HG03558 (cell line): Measurements from ENCODE around the gene IGF2BP2.

Source experiments
- ATAC-seq: cut with Tn5 transposase; IDR thresholded peaks from one replicate; pipeline ENCODE4 v1.9.1; 2021; ENCODE audit warnings: moderate number of reproducible peaks; ENCODE audit not compliant: unreplicated experiment; ENCODE audit errors: extremely low read depth

Gene IGF2BP2

DNA sequence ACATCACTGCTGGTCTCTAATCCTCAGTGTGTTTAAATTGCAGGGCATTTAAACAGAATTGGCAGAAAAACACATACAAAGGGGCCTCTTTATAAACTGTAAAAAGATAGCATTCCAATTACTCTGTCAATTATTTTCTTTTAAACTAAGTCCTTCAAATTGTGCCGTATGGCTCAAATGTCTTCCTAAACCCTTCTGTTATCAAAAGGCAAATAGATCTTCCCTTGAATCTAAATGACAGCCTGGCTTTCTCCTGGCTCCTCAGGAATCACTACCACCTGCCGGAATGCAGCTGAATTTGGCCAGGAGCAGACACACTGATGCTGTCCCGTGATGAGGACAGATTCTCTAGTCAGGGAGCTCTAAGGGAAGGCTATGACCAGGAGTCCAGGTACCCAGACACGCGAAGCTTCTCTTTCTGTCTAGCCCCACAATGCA, 85.6 kb downstream of the IGF2BP2 start:
- no peak for ATAC-seq

DNA sequence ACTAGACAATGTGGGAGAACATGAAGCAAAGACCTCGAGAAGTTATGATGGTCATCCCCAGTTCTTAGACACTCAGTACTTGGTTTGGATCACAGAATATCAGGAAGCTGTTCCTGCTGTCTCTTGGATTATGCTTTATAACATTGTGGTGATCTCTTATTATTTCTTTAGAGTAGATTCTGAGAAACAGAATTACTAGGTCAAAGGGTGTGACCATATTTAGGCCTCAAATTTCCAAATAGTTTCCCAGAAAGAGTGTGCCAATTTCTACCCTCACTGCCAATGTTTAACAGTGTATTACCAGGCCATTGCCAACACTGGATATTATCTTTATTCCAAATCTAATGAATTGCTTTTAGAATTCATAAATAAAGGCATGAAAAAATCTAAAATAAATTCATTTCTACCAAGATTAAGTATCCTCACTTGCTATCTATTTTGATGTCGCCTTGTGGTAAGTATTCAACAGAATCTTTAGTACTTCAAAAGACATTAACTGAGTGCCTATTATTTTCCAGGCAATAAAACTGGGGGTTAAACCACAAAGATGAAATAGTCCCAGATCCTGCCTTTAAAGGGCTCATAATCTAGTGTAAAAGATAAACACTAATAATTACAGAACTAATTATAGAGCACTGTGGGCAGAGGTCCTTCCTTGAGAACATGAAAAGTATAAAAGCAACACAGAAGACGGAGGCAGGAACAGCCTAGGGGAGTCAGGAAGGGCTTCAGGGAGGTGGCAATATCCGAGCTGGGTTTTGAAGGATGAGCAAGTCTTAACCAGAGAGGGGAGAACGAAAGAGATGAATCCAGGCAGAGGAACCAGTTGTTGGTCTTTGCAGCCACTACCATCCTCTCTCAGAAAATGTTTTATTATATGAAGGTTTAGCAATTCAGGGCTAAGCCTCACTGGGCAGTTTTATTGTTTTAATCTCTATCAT, 86.8 kb downstream of the IGF2BP2 start:
- no peak for ATAC-seq

DNA sequence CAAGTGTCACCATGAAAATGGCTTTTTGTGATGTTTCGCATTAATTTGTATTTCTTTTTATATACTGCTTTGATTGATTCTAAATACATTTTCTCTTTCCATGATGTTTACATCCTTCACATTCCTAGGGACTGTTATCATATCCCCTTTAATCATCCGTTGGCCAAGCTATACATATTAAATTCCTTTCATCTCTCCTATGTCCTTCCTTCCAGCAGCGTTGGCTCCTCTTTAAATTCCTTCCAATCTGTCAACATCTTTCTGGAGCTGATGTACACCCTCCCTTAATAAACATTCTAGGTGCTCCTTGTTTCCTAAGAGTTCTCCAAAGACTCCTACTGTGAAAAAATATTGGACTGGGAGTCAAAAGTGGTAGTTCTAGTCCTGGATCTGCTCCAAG, 87.8 kb downstream of the IGF2BP2 start:
- no peak for ATAC-seq

DNA sequence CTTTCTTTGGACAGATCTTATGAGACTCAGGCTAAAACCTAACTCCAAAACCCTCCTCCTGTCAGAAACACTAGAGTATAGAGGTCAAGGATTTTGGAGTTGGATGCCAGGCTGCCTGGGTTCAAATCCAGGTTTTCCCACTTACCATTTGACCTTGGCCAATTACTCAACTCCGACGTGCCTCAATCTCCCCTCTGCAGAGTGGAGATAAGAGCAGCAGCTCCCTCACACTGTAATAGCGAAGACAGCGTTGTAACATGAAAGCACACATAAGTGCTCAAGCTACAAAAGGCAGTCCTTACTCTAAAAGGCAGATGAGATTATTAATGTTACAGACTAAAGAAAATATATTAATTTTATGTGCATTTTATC, 90.1 kb downstream of the IGF2BP2 start:
- no peak for ATAC-seq

DNA sequence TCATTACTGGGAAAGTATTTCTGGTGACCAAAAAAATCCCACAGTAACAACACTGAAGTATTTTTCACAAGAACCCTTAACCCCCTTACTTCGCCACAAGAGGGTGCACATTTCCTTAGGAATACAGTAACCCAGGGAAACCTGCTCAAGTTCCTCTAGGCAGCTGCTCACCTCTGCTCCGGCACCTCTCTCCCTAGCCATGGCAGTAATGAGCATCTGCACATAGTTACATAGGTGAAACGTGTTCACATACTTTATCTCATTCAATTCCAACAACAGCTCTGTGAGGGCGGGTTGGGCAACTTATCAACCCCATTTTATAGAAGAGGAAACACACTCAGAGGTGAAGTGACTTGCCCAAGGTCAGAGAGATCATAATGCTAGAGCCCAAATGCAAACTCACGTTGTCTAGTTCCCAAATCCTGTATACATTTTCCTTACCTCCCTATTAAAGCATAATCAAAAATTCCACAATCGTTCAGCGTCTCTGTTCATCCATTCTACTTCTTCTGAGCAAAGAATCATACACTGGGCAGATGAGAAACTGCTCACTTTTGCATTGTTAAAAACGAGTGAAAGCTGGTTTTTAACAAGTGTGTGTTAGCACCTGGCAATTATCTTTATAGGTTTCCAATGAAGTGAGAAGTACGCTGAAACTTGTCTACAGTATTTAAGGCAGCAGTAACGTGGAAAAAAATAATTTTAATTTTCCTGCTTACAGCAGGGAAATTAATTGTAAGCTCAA, 90.7 kb downstream of the IGF2BP2 start:
- ATAC-seq: no peak

DNA sequence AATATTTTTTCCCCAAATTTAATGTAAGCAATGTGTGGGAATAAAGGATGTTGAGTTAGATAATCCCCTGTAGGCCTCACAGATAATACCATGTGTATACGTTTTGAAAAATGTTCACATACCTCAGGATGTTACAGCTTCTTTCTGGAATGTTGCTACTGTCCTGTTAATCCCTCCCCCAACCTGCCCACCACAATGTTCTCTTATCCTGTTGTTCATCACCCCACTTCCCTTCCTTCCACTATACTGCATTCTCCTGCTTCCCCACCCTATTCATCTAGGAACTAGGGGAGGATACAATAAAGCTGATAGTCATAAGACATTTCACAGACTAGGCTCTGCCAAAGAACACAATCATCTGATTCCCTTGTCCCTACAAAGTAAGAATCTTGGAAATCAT, 92.1 kb downstream of the IGF2BP2 start:
- no peak for ATAC-seq

DNA sequence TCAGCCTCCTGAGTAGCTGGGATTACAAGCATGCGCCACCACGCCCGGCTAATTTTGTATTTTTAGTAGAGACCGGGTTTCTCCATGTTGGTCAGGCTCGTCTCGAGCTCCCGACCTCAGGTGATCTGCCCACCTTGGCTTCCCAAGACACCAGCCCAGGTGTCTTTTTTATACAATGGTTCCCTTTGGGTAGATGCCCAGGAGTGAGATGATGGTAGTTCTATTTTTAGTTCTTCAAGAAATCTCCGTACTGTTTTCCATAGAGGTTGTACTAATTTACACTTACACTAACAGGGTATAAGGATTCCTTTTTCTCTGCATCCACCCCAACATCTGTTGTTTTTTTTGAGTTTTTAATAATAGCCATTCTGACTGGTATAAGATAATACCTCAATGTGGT, 94.3 kb downstream of the IGF2BP2 start:
- ATAC-seq: no peak

DNA sequence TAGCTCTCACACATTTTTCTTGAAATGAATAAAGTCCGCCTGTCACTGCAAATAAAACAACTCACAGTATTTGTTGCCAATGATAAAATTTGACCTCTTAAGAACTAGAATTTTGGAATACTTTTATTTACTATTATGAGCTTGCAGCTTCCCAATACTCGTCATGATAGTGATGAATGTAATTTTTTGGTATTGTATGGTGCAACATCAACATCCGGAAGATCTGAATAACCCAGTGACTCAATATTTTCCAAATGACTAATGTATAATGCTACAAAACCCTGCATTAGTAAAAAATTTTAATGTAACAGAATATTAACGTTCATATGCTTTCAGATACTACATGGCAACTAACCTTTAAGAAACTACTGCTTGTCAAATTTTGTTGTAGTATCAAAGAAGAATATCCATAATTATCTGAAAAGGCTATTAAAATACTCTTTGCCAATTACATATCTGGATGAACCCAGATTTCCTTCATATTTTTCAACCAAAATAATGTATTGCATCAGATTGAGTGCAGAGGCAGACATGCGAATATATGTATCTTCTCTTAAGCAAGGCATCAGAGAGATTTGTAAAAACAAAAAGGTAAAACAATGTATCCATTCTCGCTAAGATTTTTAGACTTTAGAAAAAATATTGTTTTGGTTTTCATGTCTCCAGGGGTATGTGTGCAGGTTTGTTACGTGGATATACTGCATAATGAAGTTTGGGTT, 95.3 kb downstream of the IGF2BP2 start:
- ATAC-seq: no peak

DNA sequence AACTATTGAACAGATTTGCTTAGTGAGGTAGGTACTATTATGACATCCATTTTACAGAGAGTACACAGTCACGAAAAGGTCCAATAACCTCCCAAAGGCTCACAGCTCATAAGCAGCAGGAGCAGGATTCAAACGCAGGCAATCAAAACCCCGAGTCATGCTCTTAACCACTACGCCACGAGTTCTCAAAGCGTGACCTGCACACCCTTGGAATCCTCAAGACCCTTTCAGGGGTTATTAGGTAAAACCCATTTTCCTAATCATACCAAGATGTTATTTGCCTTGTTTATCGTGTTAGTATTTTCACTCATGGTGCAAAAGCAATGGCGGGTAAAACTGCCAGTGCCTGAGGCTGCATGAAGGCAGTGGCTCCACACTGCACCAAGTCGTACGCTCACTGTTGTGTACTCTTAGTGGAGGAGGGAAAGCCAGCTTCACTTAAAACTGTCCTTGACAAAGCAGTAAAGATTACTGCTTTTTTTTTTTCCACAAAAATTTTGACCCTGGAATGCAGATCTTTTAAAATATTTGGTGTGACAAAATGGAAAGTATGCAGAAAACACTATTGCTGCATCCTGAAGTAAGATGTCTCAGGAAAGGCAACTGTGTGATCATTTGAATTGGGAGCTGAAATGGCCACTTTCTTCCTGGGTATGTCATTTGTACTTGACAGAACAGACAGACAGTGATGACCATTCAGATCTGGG, 96.1 kb downstream of the IGF2BP2 start:
- ATAC-seq: no peak

DNA sequence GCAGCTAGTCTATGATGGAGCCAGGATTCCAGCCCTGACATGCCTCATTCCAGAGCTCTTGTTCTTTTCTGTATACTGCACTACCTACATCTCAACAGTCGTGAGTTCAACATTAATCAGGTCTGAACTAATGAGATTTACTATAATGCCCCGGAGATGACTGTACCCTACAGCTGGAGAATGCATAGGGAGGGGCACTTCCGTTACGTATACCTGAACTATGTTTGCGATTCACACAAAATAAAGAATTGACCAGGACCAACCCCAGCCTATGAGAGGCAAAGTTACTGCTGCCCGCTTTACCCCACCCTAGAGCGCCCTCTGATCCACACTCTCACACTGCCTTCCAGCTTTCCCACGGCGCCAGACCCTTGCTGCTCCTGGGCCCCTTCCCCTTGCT, 97.0 kb downstream of the IGF2BP2 start:
- no peak for ATAC-seq

DNA sequence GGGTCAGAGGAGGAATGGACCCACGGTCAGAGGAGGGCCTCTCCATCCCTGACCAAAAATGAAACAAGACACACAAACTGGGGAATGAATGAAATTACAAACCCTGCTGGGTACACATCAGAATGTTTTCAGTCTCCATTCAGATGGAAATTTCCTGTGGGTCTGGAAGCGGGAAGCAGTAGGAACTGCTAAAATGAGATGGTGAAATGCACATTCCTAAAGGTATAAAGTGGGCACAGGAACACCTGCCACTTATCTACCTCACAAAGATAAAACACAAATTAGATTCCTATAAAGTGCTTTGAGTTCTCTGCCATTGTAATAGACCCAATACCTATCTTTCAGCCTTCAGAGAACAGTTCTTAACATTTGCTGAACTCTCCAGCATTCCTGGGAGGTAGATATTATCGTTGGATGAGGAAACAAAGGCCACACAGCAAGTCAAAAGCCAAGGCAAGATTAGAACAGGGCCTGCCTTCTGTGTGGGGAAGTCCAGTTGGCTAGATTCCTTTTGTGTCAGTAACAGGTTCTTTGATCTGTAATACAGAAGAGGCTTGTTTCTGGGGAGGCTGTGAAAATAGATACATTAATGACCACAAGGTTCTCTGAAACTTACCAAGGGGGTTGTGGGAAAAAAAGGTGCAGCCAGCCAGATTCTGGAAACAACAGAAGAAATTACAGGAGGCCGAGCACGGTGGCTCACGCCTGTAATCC, 98.4 kb downstream of the IGF2BP2 start:
- ATAC-seq: no peak

DNA sequence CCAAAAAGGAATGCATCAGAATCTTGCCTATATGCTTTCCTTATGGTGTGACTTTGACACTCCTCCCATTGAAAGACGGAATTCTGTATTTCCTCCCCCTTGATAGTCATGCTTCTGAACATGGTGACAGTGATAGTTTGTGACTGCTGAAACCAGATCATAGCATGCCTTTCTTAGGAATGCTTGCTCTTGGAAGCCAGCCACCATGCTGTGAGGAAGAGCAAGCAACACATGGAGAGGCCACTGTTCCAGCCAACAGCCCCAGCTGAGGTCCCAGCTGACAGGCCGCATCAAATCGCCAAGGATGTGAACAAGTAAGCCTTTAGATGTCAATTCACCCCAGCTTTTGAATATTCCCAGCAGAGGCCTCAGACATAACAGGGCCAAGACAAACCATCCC, 100.1 kb downstream of the IGF2BP2 start:
- ATAC-seq: no peak

DNA sequence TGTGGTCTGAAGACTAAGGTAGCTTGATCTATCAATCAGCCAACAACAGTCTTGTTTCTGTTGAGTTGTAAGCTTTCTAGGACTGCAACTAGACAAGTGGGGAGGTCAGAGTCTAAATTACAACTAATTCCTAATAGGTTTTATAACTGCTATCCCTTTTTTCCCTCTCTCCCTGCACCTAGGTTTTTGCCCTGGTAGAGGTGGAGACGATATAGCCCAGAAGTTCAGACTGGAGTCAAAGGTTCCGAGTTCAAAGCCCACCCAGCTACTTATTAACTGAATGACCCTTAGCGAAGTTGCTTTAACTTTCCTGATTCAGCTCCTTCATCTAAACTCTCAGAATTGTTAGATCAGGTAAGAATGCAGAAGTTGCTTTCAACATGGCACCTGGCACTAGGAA, 100.6 kb downstream of the IGF2BP2 start:
- no peak for ATAC-seq

DNA sequence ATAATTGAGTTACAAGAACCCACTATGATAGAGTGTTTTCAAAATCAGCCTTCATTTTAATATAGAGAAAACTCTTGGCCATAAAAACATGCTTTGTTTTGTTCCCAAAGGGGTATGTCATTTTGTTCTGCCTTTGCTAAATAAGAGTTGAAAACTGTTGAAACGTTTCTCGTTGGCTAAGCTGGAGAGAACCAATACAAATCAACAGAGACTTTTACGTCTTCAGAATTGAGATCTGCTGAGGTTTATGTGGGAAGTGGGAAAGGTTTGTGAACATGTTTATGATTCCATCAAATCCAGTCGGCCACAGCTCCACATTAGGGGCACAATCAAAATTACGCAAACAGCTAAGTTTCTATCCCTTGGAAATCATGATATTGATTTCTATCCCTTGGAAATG, 102.0 kb downstream of the IGF2BP2 start:
- ATAC-seq: no peak

DNA sequence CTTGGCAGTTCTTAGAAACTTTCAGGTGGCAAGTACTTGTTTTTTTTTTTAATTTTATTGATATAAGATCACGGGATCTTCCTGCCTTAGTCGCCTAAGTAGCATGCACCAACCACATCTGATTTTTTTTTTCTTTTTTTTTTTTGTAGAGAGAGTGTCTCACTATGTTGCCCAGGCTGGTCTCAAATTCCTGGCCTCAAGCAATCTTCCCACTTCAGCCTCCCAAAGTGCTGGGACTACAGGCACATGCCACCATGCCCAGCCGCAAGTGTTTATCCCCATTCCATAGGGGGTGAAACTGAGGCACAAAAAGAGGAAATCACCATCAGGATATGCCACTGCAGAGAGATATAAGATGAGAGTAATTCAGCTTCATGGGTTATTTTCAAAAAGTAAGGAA, 102.9 kb downstream of the IGF2BP2 start:
- no peak for ATAC-seq

DNA sequence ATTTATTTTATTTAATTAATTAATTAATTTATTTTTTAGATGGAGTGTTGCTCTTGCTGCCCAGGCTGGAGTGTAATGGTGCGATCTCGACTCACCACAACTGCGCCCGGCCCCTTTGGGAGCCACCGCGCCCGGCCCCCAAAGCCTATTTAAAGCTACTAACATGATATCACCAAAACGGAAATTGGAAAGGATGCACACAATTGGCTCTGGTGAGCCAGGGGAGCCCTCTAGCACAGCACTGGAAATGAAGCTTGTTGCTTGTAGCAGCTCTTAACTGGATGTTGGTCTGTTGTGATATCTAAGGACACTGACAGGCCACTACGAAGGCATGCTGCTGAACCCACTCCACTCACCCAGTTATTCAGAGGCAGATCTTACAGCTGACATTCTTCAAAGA, 104.5 kb downstream of the IGF2BP2 start:
- ATAC-seq: no peak

DNA sequence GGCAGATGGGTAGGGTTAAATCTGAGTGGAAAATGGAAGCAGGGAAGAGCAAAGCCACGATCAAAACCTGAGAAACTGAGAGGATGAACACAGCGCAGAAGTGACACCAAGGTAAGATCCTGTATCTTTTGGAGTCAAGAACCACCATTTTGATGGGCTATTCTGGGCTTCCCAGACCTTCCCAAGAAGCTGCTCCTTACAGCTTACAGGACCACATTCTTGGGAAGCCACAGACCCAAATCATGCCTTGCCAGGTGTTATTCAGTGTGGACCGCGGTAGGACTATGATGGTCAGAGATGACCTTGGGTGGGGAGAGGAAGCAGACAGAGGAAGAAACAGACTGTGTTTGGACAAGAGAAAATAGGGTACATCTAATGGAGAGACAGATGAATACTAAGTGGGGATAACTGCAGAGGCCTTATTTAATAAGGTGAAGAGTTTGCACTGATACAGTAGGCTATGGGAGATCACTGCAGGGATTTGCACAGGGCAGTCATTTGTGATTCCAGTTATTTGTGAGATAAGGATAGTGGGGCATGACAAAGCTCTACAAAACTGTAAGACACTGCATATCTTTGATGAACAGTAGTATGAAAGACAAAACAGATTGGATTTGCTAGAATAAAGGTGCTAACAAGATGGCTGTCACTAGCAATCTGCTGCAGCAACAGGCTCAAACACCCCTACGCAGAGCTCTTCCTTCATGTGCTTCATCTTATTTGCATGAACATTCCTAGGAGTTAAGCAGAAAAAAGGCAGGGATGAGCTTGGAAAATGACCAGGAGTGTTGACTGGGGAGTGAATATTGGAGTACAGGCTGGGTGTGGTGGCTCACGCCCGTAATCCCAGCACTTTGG, 105.9 kb downstream of the IGF2BP2 start:
- no peak for ATAC-seq

DNA sequence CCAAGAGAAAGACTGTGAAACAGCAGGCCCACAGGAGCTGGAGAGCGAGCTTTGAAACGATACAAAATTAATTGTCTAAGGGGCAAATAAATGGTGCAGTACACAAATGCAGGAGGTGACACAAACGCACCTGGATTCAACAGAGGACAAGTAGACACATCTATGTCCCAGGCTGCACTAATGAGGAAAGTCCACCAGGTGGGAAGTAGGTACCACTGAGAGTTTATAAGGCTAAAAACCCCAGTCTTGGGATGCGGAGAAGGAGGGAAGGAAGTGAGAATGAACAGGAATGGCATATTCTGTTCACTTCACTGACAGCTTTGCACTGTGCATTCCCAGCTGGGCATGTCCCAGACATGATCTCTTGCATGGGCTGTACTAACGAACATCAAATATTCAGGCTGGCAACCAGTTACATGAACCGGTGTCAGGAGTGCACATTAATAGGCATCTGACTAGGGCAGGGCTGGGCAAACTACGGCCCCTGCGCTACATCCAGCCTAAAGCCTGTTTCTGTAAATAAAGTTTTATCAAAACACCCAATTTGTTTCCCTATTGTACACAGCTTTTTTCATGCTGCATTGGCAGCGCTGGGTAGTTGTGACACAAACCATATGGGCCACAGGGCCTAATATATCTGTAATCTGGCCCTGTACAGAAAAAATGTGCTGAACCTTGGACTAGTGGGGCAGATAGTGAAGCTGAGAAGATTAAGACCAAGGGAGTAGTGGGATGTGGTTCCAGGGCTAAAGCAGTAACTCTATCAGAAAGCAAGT, 107.0 kb downstream of the IGF2BP2 start:
- no peak for ATAC-seq
